M059J (cell line): ENCODE measurements around the gene SLC10A6. TPM values are rescaled to one million over a fixed set of nuclear protein-coding genes. Genes with fewer than 3 reads are reported as not detected.

Source experiments
- DNase-seq: peaks from one replicate; pipeline ENCODE4 v3.0.0-alpha.2; 2012; ENCODE audit warnings: low read depth
- total RNA-seq: library from RNA; depleted of rRNA; stranded (reverse); fragments of >200 nt; shearing (Covaris generic); gene quantifications from 2 replicates; pipeline ENCODE4 v1.2.3, GENCODE V29; 2014; rRNA removed

SLC10A6 gene
- total RNA-seq, 1 experiment from 2014 or later: not detected

DNA sequence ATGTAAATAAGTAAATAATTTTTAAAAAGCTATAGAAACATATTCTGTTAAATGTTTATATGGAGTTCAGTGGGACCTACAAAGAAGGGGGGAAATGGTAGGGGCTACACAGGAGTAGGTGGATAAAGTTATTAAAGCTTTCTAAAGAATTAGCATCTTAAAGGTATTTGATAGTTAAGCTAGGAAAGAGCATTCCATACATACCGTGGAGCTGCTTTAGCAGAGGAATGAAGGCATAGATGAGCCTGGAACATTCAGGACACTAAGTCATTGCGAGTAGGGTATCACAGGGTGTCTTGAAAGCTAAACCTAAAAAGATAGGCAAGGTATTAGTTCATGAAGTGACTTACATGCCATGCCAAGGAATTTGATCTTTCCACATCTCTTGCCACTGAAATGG lies 60.4 kb downstream of the SLC10A6 start:
- DNase-seq: no peak

DNA sequence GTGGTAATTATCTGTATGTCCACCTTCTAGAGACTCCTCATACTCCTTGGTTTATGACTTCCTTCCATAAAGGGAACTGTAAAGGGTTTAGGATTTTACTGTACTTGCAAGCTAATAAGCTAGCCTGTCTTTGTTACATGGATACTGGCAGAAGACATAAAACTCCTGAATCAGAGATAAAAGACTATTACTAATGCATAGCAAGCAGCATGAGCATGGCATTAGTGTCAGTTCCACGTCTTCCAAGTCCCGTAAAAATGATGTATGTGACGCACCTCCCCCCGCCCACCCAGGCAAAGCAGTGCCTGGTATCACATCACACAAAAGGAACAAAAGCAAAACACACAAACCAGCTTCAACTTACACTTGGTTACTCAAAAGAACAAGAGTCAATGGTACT lies 71.0 kb downstream of the SLC10A6 start:
- no peak for DNase-seq

DNA sequence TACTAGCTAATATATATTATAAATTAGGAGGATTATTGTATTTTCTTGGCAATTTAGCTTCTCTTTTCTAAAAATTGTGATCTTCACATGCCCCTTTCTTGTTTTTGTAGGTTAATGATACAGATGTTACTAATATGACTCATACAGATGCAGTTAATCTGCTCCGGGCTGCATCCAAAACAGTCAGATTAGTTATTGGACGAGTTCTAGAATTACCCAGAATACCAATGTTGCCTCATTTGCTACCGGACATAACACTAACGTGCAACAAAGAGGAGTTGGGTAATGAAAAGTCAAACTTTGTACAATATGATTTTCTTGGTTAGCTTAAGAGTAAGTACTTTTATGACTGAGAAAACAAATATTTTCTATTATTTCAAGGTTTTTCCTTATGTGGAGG lies 74.1 kb downstream of the SLC10A6 start:
- DNase-seq: no peak

Other genes with a start within 250 kb of the SLC10A6 start
- 0.12 and 0.76 TPM in 2 replicates for gene C4orf36, start 43.0 kb upstream of the SLC10A6 start, total RNA-seq
- 7.6 and 17.1 TPM in 2 replicates for gene AFF1, start 85.6 kb upstream of the SLC10A6 start, total RNA-seq